CD4-positive, CD25-positive, alpha-beta regulatory T cell (primary cell): ENCODE results near the gene GALNT13. TPM values are rescaled to one million over a fixed set of nuclear protein-coding genes. Genes with fewer than 3 reads are reported as not detected.

Experiments
- ATAC-seq, 2 donors: fragments of 150-1000 bp; cut with Tn5 transposase; one replicate each; pipeline ENCODE4 v1.10.0; 2021; ENCODE audit warnings: low read depth in 2 of 2, moderate number of reproducible peaks in 2 of 2, moderate library complexity in 1 of 2
- DNase-seq, 3 donors: peaks; one replicate each; pipeline versions ENCODE4 v3.0.0 to v3.0.0-alpha.2; 2012 to 2022; ENCODE audit warnings: mixed read lengths in 1 of 3
- H3K27ac ChIP-seq: one replicate; pipeline ENCODE4 v1.7.0; 2013; ENCODE audit warnings: mild to moderate bottlenecking, low read length; ENCODE audit not compliant: insufficient read depth, poor library complexity, severe bottlenecking
- H3K27me3 ChIP-seq: one replicate; pipeline ENCODE4 v1.7.0; 2013; ENCODE audit warnings: low read length; ENCODE audit not compliant: control insufficient read depth, insufficient read depth
- H3K36me3 ChIP-seq: one replicate; pipeline ENCODE4 v1.7.0; 2013; ENCODE audit warnings: mild to moderate bottlenecking, low read length, moderate library complexity; ENCODE audit not compliant: control insufficient read depth, insufficient read depth
- H3K4me1 ChIP-seq: 2 replicates; pipeline ENCODE4 v1.7.0; 2013; ENCODE audit warnings: mild to moderate bottlenecking, low read length; ENCODE audit not compliant: insufficient read depth, control insufficient read depth, poor library complexity, severe bottlenecking
- H3K4me3 ChIP-seq: one replicate; pipeline ENCODE4 v1.7.0; 2013; ENCODE audit warnings: low read depth, mild to moderate bottlenecking, low read length, moderate library complexity
- H3K9me3 ChIP-seq, 2 experiments: 1 replicate in 1 of 2; 2 replicates in 1 of 2; pipeline ENCODE4 v1.7.0; 2013; ENCODE audit warnings: low read length in 2 of 2, mild to moderate bottlenecking in 1 of 2, moderate library complexity in 1 of 2; ENCODE audit not compliant: control insufficient read depth in 2 of 2
- H3K27ac Mint-ChIP-seq, 3 donors: one replicate each; pipeline ENCODE4 v1.8.0; 2020 to 2022; ENCODE audit warnings: mild to moderate bottlenecking in 3 of 3, mixed read lengths in 3 of 3, moderate library complexity in 2 of 3
- H3K27me3 Mint-ChIP-seq: one replicate; pipeline ENCODE4 v1.8.0; 2022; ENCODE audit warnings: mild to moderate bottlenecking, mixed read lengths
- H3K36me3 Mint-ChIP-seq: one replicate; pipeline ENCODE4 v1.8.0; 2020; ENCODE audit warnings: mixed read lengths
- H3K4me1 Mint-ChIP-seq, 4 donors: one replicate each; pipeline ENCODE4 v1.8.0; 2020 to 2022; ENCODE audit warnings: mixed read lengths in 4 of 4, mild to moderate bottlenecking in 1 of 4
- H3K4me3 Mint-ChIP-seq, 4 donors: one replicate each; pipeline ENCODE4 v1.8.0; 2020 to 2022; ENCODE audit warnings: mild to moderate bottlenecking in 4 of 4, mixed read lengths in 4 of 4, moderate library complexity in 3 of 4
- H3K9me3 Mint-ChIP-seq, 7 donors: one replicate each; pipeline ENCODE4 v1.8.0; 2020 to 2022; ENCODE audit warnings: mixed read lengths in 7 of 7, mild to moderate bottlenecking in 3 of 7, moderate library complexity in 2 of 7
- polyA plus RNA-seq, 4 donors: library from polyadenylated mRNA; unstranded; fragments of 300-500 nt; fragmentation: Illumina TruSeq; gene quantifications; one replicate each; pipeline ENCODE4 v1.2.3, GENCODE V29; 2021
- total RNA-seq: library from RNA; stranded (reverse); gene quantifications from one replicate; pipeline ENCODE4 v1.2.3, GENCODE V29; 2022

Gene GALNT13
- total and polyA plus RNA-seq, 5 donors from 2014 or later, result 0.09 TPM; not detected in 4

DNA sequence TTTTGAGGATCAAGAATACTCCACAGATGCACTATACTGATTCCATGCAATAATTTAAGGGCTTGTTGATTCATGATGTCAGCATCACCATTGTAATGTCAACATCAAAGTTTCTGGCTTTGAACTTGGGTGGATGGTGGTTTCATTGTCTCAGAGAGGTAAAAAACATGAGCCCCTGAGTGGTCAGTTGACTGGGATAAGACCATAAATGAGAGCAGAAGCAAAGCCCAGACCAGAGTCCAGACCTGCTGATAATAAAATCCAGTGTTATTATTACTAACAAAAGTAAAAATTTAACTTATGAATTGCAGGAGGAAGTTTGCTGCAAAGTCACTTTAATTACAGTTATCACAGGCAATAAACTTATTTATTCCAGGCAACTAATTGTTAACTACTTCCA is 358.2 kb downstream of the GALNT13 start:
- Mint-ChIP-seq H3K4me3 (no peak overlapping the region), H3K4me1 (no peaks in the 10 kb centered on the region), H3K27me3 (no peaks in the 10 kb centered on the region), H3K36me3 (no peaks in the 10 kb centered on the region), H3K9me3 (peaks cover 1 to 9% (median 4%) of the 10 kb centered on the region in 7 donors), H3K27ac (no peak overlapping the region)
- Histone ChIP-seq H3K4me1 (no peaks in the 10 kb centered on the region), H3K4me3 (no peak overlapping the region), H3K9me3 (no peaks in the 10 kb centered on the region), H3K27ac (no peak overlapping the region), H3K27me3 (no peaks in the 10 kb centered on the region), H3K36me3 (no peaks in the 10 kb centered on the region)
- no peak for ATAC-seq
- DNase-seq, result no peak

DNA sequence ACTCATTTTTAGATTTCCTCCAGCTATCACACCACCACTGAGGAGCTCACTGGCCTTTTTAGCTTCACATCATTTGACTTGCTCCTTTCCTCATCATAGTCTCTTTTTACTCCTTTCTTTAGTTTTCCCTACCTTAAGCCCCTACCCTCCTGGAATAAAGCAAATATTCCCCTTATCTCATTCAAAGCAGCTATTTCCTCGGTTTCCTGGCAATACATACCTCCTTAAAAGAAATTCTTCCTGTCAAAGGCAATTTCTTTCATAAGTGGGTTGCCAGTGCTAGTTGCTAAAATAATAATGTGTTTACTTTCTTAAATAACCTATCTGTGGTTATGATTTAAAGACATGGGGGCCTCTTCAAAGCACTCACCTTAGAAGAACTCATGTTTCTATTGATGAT is 359.3 kb downstream of the GALNT13 start:
- H3K9me3 Mint-ChIP-seq, result peaks cover 0 to 9% (median 1%) of the 10 kb centered on the region in 7 donors
- DNase-seq (no peak), ATAC-seq (no peak)
- H3K4me1 ChIP-seq, result no peaks in the 10 kb centered on the region
- no peaks in the 10 kb centered on the region for H3K27me3 ChIP-seq
- no peaks in the 10 kb centered on the region for H3K36me3 ChIP-seq
- no peaks in the 10 kb centered on the region for H3K36me3 Mint-ChIP-seq
- H3K4me3 Mint-ChIP-seq, result no peak overlapping the region
- H3K27ac Mint-ChIP-seq, result no peak overlapping the region
- no peak overlapping the region for H3K27ac ChIP-seq
- H3K9me3 ChIP-seq, result no peaks in the 10 kb centered on the region
- no peaks in the 10 kb centered on the region for H3K4me1 Mint-ChIP-seq
- H3K27me3 Mint-ChIP-seq, result no peaks in the 10 kb centered on the region
- no peak overlapping the region for H3K4me3 ChIP-seq

DNA sequence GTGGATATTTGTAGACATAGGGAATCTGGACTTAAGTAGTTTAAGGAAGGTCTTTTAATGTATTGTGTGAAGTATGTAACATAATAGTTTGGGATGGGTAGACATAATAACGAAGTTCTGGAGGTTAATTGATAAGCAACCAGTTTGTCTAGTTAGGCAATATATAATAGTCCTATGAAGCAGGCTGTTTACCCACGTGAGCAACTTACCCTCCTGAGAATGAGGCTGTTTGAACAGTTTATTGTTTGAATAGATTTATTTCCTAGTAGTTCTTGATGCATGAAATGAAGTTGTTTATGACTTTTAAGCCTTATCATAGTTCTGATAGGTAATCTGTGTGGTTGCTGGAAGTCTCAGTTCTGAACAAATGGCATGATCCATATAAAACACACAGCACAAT is 361.5 kb downstream of the GALNT13 start:
- DNase-seq, result no peak
- Histone ChIP-seq H3K4me3 (no peak overlapping the region), H3K27ac (no peak overlapping the region), H3K36me3 (no peaks in the 10 kb centered on the region), H3K27me3 (no peaks in the 10 kb centered on the region), H3K4me1 (no peaks in the 10 kb centered on the region), H3K9me3 (no peaks in the 10 kb centered on the region)
- Mint-ChIP-seq H3K27me3 (no peaks in the 10 kb centered on the region), H3K36me3 (no peaks in the 10 kb centered on the region), H3K4me3 (no peak overlapping the region), H3K27ac (no peak overlapping the region), H3K9me3 (peaks cover 0 to 9% (median 2%) of the 10 kb centered on the region in 7 donors), H3K4me1 (no peaks in the 10 kb centered on the region)
- ATAC-seq, result no peak

DNA sequence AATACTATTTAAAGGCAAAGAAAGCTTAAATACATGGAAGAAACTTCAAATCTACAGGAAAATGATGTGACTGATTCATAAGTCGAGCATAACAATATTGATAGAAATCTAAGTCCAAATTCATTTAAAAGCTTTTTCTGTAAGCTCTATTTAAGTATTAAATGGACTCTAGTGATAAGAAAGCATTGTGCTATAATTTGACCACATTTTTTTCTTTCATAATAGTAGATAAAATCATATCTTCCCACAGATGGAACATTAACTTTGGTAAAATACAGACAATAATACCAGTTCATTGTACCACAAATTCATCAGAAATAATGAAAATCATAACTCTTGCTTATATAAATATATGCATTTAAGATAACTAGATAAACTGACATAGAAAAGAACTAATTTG is 366.5 kb downstream of the GALNT13 start:
- Histone ChIP-seq H3K27ac (no peak overlapping the region), H3K4me1 (no peaks in the 10 kb centered on the region), H3K27me3 (no peaks in the 10 kb centered on the region), H3K4me3 (no peak overlapping the region), H3K36me3 (no peaks in the 10 kb centered on the region), H3K9me3 (no peaks in the 10 kb centered on the region)
- H3K4me1 Mint-ChIP-seq, result no peaks in the 10 kb centered on the region
- no peak overlapping the region for H3K4me3 Mint-ChIP-seq
- no peaks in the 10 kb centered on the region for H3K27me3 Mint-ChIP-seq
- peaks cover 0 to 5% (median 2%) of the 10 kb centered on the region in 7 donors for H3K9me3 Mint-ChIP-seq
- H3K36me3 Mint-ChIP-seq, result no peaks in the 10 kb centered on the region
- ATAC-seq (no peak), DNase-seq (no peak)
- no peak overlapping the region for H3K27ac Mint-ChIP-seq

DNA sequence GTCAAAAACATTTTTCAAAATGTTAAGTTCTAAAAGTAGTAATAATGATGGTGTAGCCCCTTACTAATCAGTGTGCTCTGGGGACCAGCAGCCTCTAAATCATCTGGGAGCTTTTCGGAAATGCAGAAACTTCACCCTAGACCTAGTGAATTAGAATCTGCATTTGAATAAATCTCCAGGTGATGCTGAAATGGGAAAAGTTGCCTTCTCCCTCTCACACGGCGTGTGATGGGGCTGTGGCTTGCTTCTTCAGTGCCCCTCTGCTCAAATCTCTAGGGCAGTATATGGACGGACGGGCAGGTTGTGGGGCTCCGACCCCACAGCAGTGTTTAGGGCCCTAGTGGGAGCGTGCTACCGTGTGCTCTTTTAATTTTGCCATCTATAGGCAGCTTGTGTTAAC is 368.6 kb downstream of the GALNT13 start:
- H3K4me1 ChIP-seq, result no peaks in the 10 kb centered on the region
- Mint-ChIP-seq H3K27ac (no peak overlapping the region), H3K4me3 (no peak overlapping the region), H3K4me1 (no peaks in the 10 kb centered on the region), H3K9me3 (peaks cover 0 to 5% (median 3%) of the 10 kb centered on the region in 7 donors), H3K36me3 (no peaks in the 10 kb centered on the region), H3K27me3 (no peaks in the 10 kb centered on the region)
- H3K9me3 ChIP-seq, result no peaks in the 10 kb centered on the region
- no peaks in the 10 kb centered on the region for H3K36me3 ChIP-seq
- ATAC-seq (no peak), DNase-seq (no peak)
- H3K27me3 ChIP-seq, result no peaks in the 10 kb centered on the region
- no peak overlapping the region for H3K4me3 ChIP-seq
- H3K27ac ChIP-seq, result no peak overlapping the region

DNA sequence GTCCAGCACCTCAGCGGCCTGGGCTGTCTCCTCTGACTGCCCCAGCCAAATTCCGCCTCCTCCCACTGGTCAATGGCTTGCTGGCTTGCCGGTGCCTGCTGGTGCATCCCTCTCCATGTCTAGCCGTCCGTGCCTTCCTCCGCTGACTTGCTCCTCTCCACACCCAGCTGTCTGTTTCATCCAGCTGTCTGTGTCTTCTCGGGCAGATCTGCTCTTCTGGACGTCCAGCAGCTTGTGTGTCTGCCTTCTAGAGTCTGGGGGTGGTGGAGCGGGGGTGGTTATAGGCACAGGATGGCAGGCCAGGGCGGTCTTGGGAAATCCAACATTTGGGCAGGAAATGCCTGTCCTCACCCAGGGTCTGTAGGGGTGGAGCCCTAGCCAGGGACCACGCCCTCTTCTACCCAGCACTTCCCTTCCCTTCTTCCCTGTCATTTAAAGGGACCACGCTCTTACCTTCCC is 369.2 kb downstream of the GALNT13 start:
- H3K36me3 ChIP-seq, result no peaks in the 10 kb centered on the region
- Mint-ChIP-seq H3K9me3 (peaks cover 0 to 9% (median 3%) of the 10 kb centered on the region in 7 donors), H3K4me3 (no peak overlapping the region), H3K4me1 (no peaks in the 10 kb centered on the region), H3K27ac (no peak overlapping the region), H3K27me3 (no peaks in the 10 kb centered on the region), H3K36me3 (no peaks in the 10 kb centered on the region)
- H3K27ac ChIP-seq, result no peak overlapping the region
- no peaks in the 10 kb centered on the region for H3K9me3 ChIP-seq
- no peaks in the 10 kb centered on the region for H3K4me1 ChIP-seq
- H3K27me3 ChIP-seq, result no peaks in the 10 kb centered on the region
- ATAC-seq (no peak), DNase-seq (no peak)
- no peak overlapping the region for H3K4me3 ChIP-seq

DNA sequence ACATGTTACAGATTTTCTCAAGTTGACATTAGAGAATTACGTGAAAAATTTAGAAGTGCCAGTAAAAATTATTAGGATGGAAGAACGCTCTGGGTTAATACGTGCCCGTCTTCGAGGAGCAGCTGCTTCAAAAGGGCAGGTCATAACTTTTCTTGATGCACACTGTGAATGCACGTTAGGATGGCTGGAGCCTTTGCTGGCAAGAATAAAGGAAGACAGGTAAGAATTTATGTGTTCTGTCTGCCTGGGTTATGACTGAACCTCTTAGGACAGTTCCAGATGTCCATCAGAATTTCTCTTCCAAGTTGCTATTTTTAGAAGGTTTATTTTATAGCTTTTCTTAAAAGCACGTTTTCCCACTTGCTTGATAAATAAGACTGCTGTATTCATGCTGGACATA is 371.0 kb downstream of the GALNT13 start:
- Histone ChIP-seq H3K4me3 (no peak overlapping the region), H3K9me3 (no peaks in the 10 kb centered on the region), H3K4me1 (no peaks in the 10 kb centered on the region), H3K27ac (no peak overlapping the region), H3K27me3 (no peaks in the 10 kb centered on the region), H3K36me3 (no peaks in the 10 kb centered on the region)
- Mint-ChIP-seq H3K4me3 (no peak overlapping the region), H3K27ac (no peak overlapping the region), H3K4me1 (no peaks in the 10 kb centered on the region), H3K27me3 (no peaks in the 10 kb centered on the region), H3K9me3 (peaks cover 0 to 9% (median 3%) of the 10 kb centered on the region in 7 donors), H3K36me3 (no peaks in the 10 kb centered on the region)
- ATAC-seq (no peak), DNase-seq (no peak)

DNA sequence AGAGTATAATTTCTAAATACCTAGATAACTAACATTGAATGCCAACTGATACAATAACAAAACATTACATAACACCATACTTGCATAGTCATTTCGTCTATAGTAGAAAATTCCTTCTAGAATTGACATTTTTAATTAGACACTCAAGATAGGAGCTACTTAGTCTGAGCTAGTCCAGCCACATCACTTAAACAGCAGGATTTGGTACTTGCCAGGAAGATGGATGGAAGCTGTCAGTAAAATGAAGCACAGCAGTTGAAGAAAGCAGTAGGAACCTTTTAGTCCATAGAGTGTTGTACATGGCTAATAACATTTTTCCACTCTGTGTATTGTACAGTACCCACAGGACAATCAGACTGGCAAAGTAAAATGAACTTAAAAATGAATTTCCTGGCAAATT is 372.0 kb downstream of the GALNT13 start:
- H3K4me3 ChIP-seq, result no peak overlapping the region
- H3K4me1 ChIP-seq, result no peaks in the 10 kb centered on the region
- H3K9me3 Mint-ChIP-seq, result peaks cover 0 to 9% (median 3%) of the 10 kb centered on the region in 7 donors
- no peaks in the 10 kb centered on the region for H3K27me3 ChIP-seq
- no peaks in the 10 kb centered on the region for H3K27me3 Mint-ChIP-seq
- no peaks in the 10 kb centered on the region for H3K9me3 ChIP-seq
- ATAC-seq (no peak), DNase-seq (no peak)
- no peaks in the 10 kb centered on the region for H3K36me3 Mint-ChIP-seq
- H3K36me3 ChIP-seq, result no peaks in the 10 kb centered on the region
- H3K4me3 Mint-ChIP-seq, result no peak overlapping the region
- H3K27ac ChIP-seq, result no peak overlapping the region
- no peaks in the 10 kb centered on the region for H3K4me1 Mint-ChIP-seq
- no peak overlapping the region for H3K27ac Mint-ChIP-seq
